A549 (cell line): ENCODE measurements around the gene ASF1B. TPM values are rescaled to one million over a fixed set of nuclear protein-coding genes. Genes with fewer than 3 reads are reported as not detected.

ENCODE experiments used
- ATAC-seq, 2 experiments: fragments of 200-7000 bp in 1 of 2; fragments of >200 bp in 1 of 2; cut with Nextera tagmentation in 1 of 2; cut with Tn5 transposase in 1 of 2; 3 replicates each; pipeline versions ENCODE4 v1.8.0 to v1.9.1; 2018 to 2020; ENCODE audit warnings: mild to moderate bottlenecking in 1 of 2, moderate library complexity in 1 of 2
- CTCF ChIA-PET: fragments of 300-600 bp; sonication (Branson Sonifier 250); formaldehyde crosslinking; extraction: SDS; loops from one replicate; lab custom pipeline; 2021; ENCODE audit warnings: antibody characterized with exemption, inconsistent platforms; lab: Yijun Ruan, JAX
- POLR2A ChIA-PET: fragments of 350-600 bp; formaldehyde crosslinking; extraction: SDS; loops from one replicate; lab custom pipeline; 2021; ENCODE audit warnings: antibody characterized with exemption, inconsistent platforms; lab: Yijun Ruan, JAX
- DNase-seq, 2 experiments: peaks; one replicate each; pipeline versions ENCODE4 v3.0.0 to v3.0.0-alpha.2; 2011 to 2016; ENCODE audit warnings: low read depth in 1 of 2, low spot score in 1 of 2
- FAIRE-seq: peaks from 2 replicates; lab custom pipeline; 2011; peaks lifted over from hg19 to GRCh38; lab: Jason Lieb, UNC
- H3K27ac ChIP-seq, 2 experiments: fragments of >200 bp; sonication (Bioruptor Twin); formaldehyde crosslinking; 3 replicates each; pipeline ENCODE4 v1.5.1; 2016 to 2017
- H3K4me1 ChIP-seq: fragments of >200 bp; sonication (Bioruptor Twin); formaldehyde crosslinking; 3 replicates; pipeline ENCODE4 v1.6.1; 2016
- H3K4me2 ChIP-seq: fragments of >200 bp; sonication (Bioruptor Twin); formaldehyde crosslinking; 3 replicates; pipeline ENCODE4 v1.6.1; 2016
- H3K4me3 ChIP-seq: fragments of >200 bp; sonication (Bioruptor Twin); formaldehyde crosslinking; 3 replicates; pipeline ENCODE4 v1.5.1; 2016
- H3K9me3 ChIP-seq: fragments of >200 bp; sonication (Bioruptor Twin); formaldehyde crosslinking; 3 replicates; pipeline ENCODE4 v1.6.1; 2016
- CBX8 ChIP-seq: fragments of 200-600 bp; sonication (generic); IDR thresholded peaks from 2 replicates; pipeline ENCODE4 v1.6.1; 2016
- CHD4 ChIP-seq: fragments of 200-600 bp; sonication (generic); IDR thresholded peaks from 2 replicates; pipeline ENCODE4 v1.6.1; 2016; ENCODE audit warnings: antibody characterized with exemption, mild to moderate bottlenecking, borderline replicate concordance
- FOSL2 ChIP-seq, 2 experiments: fragments of 450-650 bp in 1 of 2; fragments of >200 bp in 1 of 2; sonication (Bioruptor Twin) in 1 of 2; formaldehyde crosslinking; IDR thresholded peaks; 2 replicates each; pipeline versions ENCODE4 v1.5.0 to v1.6.1; 2016 to 2020; ENCODE audit warnings: mild to moderate bottlenecking in 1 of 2, moderate library complexity in 1 of 2
- HDAC2 ChIP-seq: fragments of 200-600 bp; sonication (generic); IDR thresholded peaks from 2 replicates; pipeline ENCODE4 v1.6.1; 2016
- HOXA7 ChIP-seq: fragments of 250-450 bp; sonication (Bioruptor Pico); IDR thresholded peaks from 2 replicates; pipeline ENCODE4 v1.5.0; 2020; ENCODE audit warnings: mild to moderate bottlenecking, moderate library complexity
- JUNB ChIP-seq: fragments of >200 bp; sonication (Bioruptor Twin); formaldehyde crosslinking; IDR thresholded peaks from 2 replicates; pipeline ENCODE4 v1.6.1; 2016
- KDM5A ChIP-seq: fragments of 200-600 bp; sonication (generic); IDR thresholded peaks from 2 replicates; pipeline ENCODE4 v1.6.1; 2016; ENCODE audit warnings: antibody characterized with exemption, mild to moderate bottlenecking
- POLR2A ChIP-seq: IDR thresholded peaks from 2 replicates; pipeline ENCODE4 v1.6.1; 2012; ENCODE audit warnings: mild to moderate bottlenecking, low read length
- RFX5 ChIP-seq: fragments of 450-650 bp; IDR thresholded peaks from 2 replicates; pipeline ENCODE4 v1.7.1; 2014; ENCODE audit warnings: antibody characterized with exemption, mild to moderate bottlenecking, moderate library complexity
- RNF2 ChIP-seq: fragments of 200-600 bp; sonication (generic); IDR thresholded peaks from 2 replicates; pipeline ENCODE4 v1.6.1; 2016; ENCODE audit warnings: low read depth, mild to moderate bottlenecking, antibody characterized with exemption, moderate library complexity, borderline replicate concordance
- TFCP2L1 ChIP-seq: fragments of 250-450 bp; sonication (Bioruptor Pico); IDR thresholded peaks from 2 replicates; pipeline ENCODE4 v1.5.0; 2021; ENCODE audit warnings: mild to moderate bottlenecking
- ZNF302 ChIP-seq: fragments of 250-450 bp; sonication (Bioruptor Pico); IDR thresholded peaks from 2 replicates; pipeline ENCODE4 v1.9.0; 2021; ENCODE audit warnings: inconsistent platforms, mild to moderate bottlenecking, moderate library complexity
- WGBS: methylation state at CpG from one replicate; pipeline ENCODE4 v1.1.6; 2017; ENCODE audit errors: missing lambda C conversion rate; 5-methylcytosine and 5-hydroxymethylcytosine counted together
- polyA plus RNA-seq, 4 experiments: library from polyadenylated mRNA; depleted of rRNA in 3 of 4; stranded (reverse); fragments of >200 nt; fragmentation: RNase III in 1 of 4; extraction: RNeasy Plus Mini Kit Qiagen cat#74134 plus additional on column Dnase treatment in 1 of 4; gene quantifications; 2 replicates in 3 of 4; 3 replicates in 1 of 4; pipeline ENCODE4 v1.2.3, GENCODE V29; 2011 to 2017
- TF ChIP-seq, protein P1 (sequence below): IDR thresholded peaks from 2 replicates; pipeline ENCODE4 v1.6.1; 2012; ENCODE audit warnings: low read depth, borderline replicate concordance
- TF ChIP-seq, protein P2 (sequence below): fragments of 200-600 bp; sonication (generic); IDR thresholded peaks from 2 replicates; pipeline ENCODE4 v1.6.1; 2016; ENCODE audit warnings: antibody characterized with exemption, mild to moderate bottlenecking, moderate library complexity
- TF ChIP-seq, protein P3 (sequence below): fragments of 250-450 bp; sonication (Bioruptor Pico); IDR thresholded peaks from 2 replicates; pipeline ENCODE4 v1.5.0; 2021; ENCODE audit warnings: mild to moderate bottlenecking, moderate library complexity, borderline replicate concordance
- TF ChIP-seq, protein P4 (sequence below): fragments of 250-450 bp; sonication (Bioruptor Pico); IDR thresholded peaks from 2 replicates; pipeline ENCODE4 v1.5.0; 2020; ENCODE audit warnings: low read depth, mild to moderate bottlenecking, moderate library complexity

ASF1B gene
- polyA plus RNA-seq, 2 of the 4 experiments (the other 2 are of a cell fraction) = 12.1 to 46.2 TPM

DNA sequence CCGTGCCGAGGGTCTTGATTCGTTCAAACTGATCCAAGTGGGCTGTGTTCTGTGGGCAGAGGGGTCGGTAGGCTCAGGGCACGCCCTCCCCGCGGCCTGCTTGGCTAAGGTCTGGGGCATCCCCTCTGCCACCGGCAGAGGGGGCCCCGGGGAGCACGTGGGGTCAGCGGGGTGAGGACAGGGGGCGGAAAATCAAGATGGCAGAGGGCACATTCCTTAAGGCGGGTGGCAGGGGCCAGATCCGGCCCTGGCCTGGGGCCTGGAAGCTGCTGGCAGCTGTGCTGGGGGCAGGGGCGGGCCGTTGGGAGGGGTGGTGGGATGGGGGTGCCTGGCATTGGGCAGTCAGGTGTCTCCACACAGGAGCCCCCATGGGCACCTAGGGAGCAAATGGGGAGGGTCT lies 29.5 kb downstream of the ASF1B start (continued):
- TF ChIP-seq, protein P1, sequence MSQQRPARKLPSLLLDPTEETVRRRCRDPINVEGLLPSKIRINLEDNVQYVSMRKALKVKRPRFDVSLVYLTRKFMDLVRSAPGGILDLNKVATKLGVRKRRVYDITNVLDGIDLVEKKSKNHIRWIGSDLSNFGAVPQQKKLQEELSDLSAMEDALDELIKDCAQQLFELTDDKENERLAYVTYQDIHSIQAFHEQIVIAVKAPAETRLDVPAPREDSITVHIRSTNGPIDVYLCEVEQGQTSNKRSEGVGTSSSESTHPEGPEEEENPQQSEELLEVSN = no peak
- no peak for TF ChIP-seq HOXA7 (CRISPR knock-in tag)
- TF ChIP-seq, protein P2, sequence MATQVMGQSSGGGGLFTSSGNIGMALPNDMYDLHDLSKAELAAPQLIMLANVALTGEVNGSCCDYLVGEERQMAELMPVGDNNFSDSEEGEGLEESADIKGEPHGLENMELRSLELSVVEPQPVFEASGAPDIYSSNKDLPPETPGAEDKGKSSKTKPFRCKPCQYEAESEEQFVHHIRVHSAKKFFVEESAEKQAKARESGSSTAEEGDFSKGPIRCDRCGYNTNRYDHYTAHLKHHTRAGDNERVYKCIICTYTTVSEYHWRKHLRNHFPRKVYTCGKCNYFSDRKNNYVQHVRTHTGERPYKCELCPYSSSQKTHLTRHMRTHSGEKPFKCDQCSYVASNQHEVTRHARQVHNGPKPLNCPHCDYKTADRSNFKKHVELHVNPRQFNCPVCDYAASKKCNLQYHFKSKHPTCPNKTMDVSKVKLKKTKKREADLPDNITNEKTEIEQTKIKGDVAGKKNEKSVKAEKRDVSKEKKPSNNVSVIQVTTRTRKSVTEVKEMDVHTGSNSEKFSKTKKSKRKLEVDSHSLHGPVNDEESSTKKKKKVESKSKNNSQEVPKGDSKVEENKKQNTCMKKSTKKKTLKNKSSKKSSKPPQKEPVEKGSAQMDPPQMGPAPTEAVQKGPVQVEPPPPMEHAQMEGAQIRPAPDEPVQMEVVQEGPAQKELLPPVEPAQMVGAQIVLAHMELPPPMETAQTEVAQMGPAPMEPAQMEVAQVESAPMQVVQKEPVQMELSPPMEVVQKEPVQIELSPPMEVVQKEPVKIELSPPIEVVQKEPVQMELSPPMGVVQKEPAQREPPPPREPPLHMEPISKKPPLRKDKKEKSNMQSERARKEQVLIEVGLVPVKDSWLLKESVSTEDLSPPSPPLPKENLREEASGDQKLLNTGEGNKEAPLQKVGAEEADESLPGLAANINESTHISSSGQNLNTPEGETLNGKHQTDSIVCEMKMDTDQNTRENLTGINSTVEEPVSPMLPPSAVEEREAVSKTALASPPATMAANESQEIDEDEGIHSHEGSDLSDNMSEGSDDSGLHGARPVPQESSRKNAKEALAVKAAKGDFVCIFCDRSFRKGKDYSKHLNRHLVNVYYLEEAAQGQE = no peak
- TF ChIP-seq ZNF302 = no peak
- TF ChIP-seq, protein P3, sequence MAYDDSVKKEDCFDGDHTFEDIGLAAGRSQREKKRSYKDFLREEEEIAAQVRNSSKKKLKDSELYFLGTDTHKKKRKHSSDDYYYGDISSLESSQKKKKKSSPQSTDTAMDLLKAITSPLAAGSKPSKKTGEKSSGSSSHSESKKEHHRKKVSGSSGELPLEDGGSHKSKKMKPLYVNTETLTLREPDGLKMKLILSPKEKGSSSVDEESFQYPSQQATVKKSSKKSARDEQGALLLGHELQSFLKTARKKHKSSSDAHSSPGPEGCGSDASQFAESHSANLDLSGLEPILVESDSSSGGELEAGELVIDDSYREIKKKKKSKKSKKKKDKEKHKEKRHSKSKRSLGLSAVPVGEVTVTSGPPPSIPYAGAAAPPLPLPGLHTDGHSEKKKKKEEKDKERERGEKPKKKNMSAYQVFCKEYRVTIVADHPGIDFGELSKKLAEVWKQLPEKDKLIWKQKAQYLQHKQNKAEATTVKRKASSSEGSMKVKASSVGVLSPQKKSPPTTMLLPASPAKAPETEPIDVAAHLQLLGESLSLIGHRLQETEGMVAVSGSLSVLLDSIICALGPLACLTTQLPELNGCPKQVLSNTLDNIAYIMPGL (CRISPR knock-in tag) = no peak
- no peak for TF ChIP-seq JUNB
- no peak for TF ChIP-seq POLR2A

DNA sequence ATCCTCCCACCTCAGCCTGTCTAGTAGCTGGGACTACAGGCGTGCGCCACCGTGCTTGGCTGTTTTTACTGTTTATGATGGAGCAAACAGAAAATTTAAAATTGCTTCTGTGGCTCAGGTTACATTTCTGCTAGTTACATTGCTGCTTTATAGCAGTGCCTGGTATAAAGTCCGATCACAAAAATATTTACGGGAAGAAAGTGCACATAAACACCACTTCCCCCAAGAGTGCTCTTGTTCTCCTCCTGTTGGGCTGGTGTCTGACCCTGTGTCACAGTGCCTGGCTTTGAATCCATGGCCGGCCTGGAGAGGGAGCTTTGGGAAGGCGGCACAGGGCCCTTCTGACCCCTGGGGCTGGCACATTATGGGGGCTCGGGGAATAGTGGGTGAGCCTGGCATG lies 30.7 kb downstream of the ASF1B start:
- 88% methylated on average over 7 of the region's 8 CpGs for WGBS
- ChIA-PET POLR2A (no interaction called here), CTCF (interaction anchor here (0.9 to 1.2 kb wide), 2 partner anchors 9 to 31 kb away, joined by 3 to 4 read pairs; partner anchors contain the start of gene ASF1B)
- Histone ChIP-seq H3K9me3 (no peaks in the 10 kb centered on the region), H3K4me2 (no peak overlapping the region), H3K4me1 (no peaks in the 10 kb centered on the region), H3K27ac (no peak overlapping the region), H3K4me3 (no peak overlapping the region)
- TF ChIP-seq, protein P1 = no peak
- TF ChIP-seq RFX5 (no peak), TFCP2L1 (CRISPR knock-in tag) (no peak), HDAC2 (no peak), RNF2 (no peak), CHD4 (no peak), CBX8 (no peak), FOSL2 (IDR thresholded peaks at IDR 0.05) (no peak), FOSL2 (CRISPR knock-in tag; IDR thresholded peaks at IDR 0.05) (no peak), KDM5A (no peak)
- TF ChIP-seq, protein P4, sequence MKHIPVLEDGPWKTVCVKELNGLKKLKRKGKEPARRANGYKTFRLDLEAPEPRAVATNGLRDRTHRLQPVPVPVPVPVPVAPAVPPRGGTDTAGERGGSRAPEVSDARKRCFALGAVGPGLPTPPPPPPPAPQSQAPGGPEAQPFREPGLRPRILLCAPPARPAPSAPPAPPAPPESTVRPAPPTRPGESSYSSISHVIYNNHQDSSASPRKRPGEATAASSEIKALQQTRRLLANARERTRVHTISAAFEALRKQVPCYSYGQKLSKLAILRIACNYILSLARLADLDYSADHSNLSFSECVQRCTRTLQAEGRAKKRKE = no peak
- TF ChIP-seq, protein P2 = no peak
- FAIRE-seq (no peak), ATAC-seq (no peak), DNase-seq (no peak)
